ENCODE results near the gene EDARADD. TPM values are rescaled to one million over a fixed set of nuclear protein-coding genes. Genes with fewer than 3 reads are reported as not detected.

Gene EDARADD
- total RNA-seq, 2 experiments from 2014 or later: not detected

GRCh38 chr1:236534151-236534651 is 140.1 kb downstream of the EDARADD start:
- no TSS peak for BruUV-seq (replicated peaks)
- intact Hi-C loops (cut with micrococcal nuclease; ENCODE audit: unreplicated experiment): no loop called here
- no peaks in the 10 kb centered on the region for H4K20me1 ChIP-seq (ENCODE audit: insufficient read depth, low read length)
- DNase-seq (ENCODE audit: low spot score): no peak
- H3K4me1 ChIP-seq (ENCODE audit: insufficient read depth, low read length, poor library complexity, severe bottlenecking): peaks cover 16% of the 10 kb centered on the region
- no peak overlapping the region for H2AFZ ChIP-seq (ENCODE audit: low read length)
- CTCF ChIA-PET (ENCODE audit: unreplicated experiment): interaction anchor here (1.4 kb wide), 1 partner anchor 9 kb away, joined by 4 read pairs; no protein-coding TSS in a partner anchor
- no peak overlapping the region for H3K4me2 ChIP-seq (ENCODE audit: low read length)
- no peaks in the 10 kb centered on the region for H3K9me2 ChIP-seq (ENCODE audit: insufficient read depth, low read length)
- H3K27ac ChIP-seq (ENCODE audit: low read depth, low read length, poor library complexity, severe bottlenecking): no peak overlapping the region
- no peak for TF ChIP-seq EZH2phosphoT487 (IDR thresholded peaks at IDR 0.05; ENCODE audit: borderline replicate concordance, low read depth, low read length)
- no peaks in the 10 kb centered on the region for H3K79me2 ChIP-seq (ENCODE audit: insufficient read depth, low read depth, low read length)
- no peaks in the 10 kb centered on the region for H3K36me3 ChIP-seq (ENCODE audit: insufficient read depth, low read length)
- POLR2A ChIA-PET: interaction anchor here (0.6 to 1.3 kb wide), 3 partner anchors 9 to 233 kb away, joined by 3 to 6 read pairs (median 3); no protein-coding TSS in a partner anchor
- no peaks in the 10 kb centered on the region for H3K9me3 ChIP-seq (ENCODE audit: low read length)
- H3K4me3 ChIP-seq (ENCODE audit: low read depth, low read length, poor library complexity, severe bottlenecking): no peak overlapping the region

Other genes with a start within 250 kb of the EDARADD start
- gene ERO1B, start 112.3 kb upstream of the EDARADD start, total RNA-seq (2014; rRNA removed; shearing (Covaris generic)): 7.0 and 7.6 TPM in 2 replicates
- gene ERO1B, start 112.3 kb upstream of the EDARADD start, total RNA-seq (2022): 11.0 and 14.2 TPM in 2 replicates
- gene LGALS8, start 129.7 kb downstream of the EDARADD start, total RNA-seq (2014; rRNA removed; shearing (Covaris generic)): not detected in 2 replicates
- gene LGALS8, start 129.7 kb downstream of the EDARADD start, total RNA-seq (2022): not detected in 2 replicates
- gene HEATR1, start 210.2 kb downstream of the EDARADD start, total RNA-seq (2014; rRNA removed; shearing (Covaris generic)): 30.5 and 34.4 TPM in 2 replicates
- 65.2 and 69.0 TPM in 2 replicates for gene HEATR1, start 210.2 kb downstream of the EDARADD start, total RNA-seq (2022)